PC-3 (cell line): ENCODE measurements around the gene CASQ1. TPM values are rescaled to one million over a fixed set of nuclear protein-coding genes. Genes with fewer than 3 reads are reported as not detected.

Experiments
- ATAC-seq: fragments of 200-7000 bp; cut with Tn5 transposase; 2 replicates; pipeline ENCODE4 v1.9.1; 2020; ENCODE audit warnings: mild to moderate bottlenecking, moderate library complexity
- BruUV-seq: library from RNA; stranded (reverse); fragments of 400-500 nt; replicated peaks from 2 replicates; lab custom pipeline; 2021; lab: Mats Ljungman, UMichigan
- CTCF ChIA-PET: fragments of 300-600 bp; sonication (Branson Sonifier 250); formaldehyde crosslinking; loops from one replicate; lab custom pipeline; 2022; ENCODE audit warnings: antibody characterized with exemption; lab: Charles Lee
- POLR2A ChIA-PET: fragments of 300-600 bp; sonication (Branson Sonifier 250); formaldehyde crosslinking; loops from one replicate; lab custom pipeline; 2022; ENCODE audit warnings: antibody characterized with exemption; ENCODE audit not compliant: unreplicated experiment; lab: Charles Lee
- DNase-seq: peaks from one replicate; pipeline ENCODE4 v3.0.0-alpha.2; 2015
- H2AFZ ChIP-seq: fragments of 300-600 bp; sonication (generic); 2 replicates; pipeline ENCODE4 v1.6.0; 2016; ENCODE audit warnings: antibody characterized with exemption, low read length
- H3F3A ChIP-seq: fragments of 300-600 bp; sonication (generic); one replicate; pipeline ENCODE4 v1.6.0; 2017; ENCODE audit warnings: antibody characterized with exemption, low read length, control low read depth, mild to moderate bottlenecking; ENCODE audit not compliant: unreplicated experiment
- H3K27ac ChIP-seq: fragments of 300-600 bp; sonication (generic); 2 replicates; pipeline ENCODE4 v1.5.1; 2016; ENCODE audit warnings: mild to moderate bottlenecking, low read length
- H3K27me3 ChIP-seq: fragments of 300-600 bp; sonication (generic); 2 replicates; pipeline ENCODE4 v1.6.1; 2016; ENCODE audit warnings: low read length, mixed read lengths
- H3K36me3 ChIP-seq: fragments of 300-600 bp; sonication (generic); 2 replicates; pipeline ENCODE4 v1.6.1; 2016; ENCODE audit warnings: low read depth, mixed run types, low read length, mixed read lengths
- H3K4me1 ChIP-seq: fragments of 300-600 bp; sonication (generic); 2 replicates; pipeline ENCODE4 v1.5.1; 2016; ENCODE audit warnings: low read length; ENCODE audit not compliant: insufficient read depth
- H3K4me2 ChIP-seq: fragments of 300-600 bp; sonication (generic); 2 replicates; pipeline ENCODE4 v1.6.0; 2016; ENCODE audit warnings: low read length
- H3K4me3 ChIP-seq: fragments of 300-600 bp; sonication (generic); 2 replicates; pipeline ENCODE4 v1.5.1; 2016; ENCODE audit warnings: mild to moderate bottlenecking, low read length, mixed read lengths
- H3K79me2 ChIP-seq: fragments of 300-600 bp; sonication (generic); 2 replicates; pipeline ENCODE4 v1.6.1; 2017; ENCODE audit warnings: low read length, mixed read lengths
- H3K9ac ChIP-seq: fragments of 300-600 bp; sonication (generic); 2 replicates; pipeline ENCODE4 v1.6.0; 2016; ENCODE audit warnings: mild to moderate bottlenecking, low read length
- H3K9me2 ChIP-seq: fragments of 300-600 bp; sonication (generic); replicated peaks from 2 replicates; pipeline ENCODE4 v1.6.1; 2016; ENCODE audit warnings: mixed run types, low read length, mixed read lengths
- H3K9me3 ChIP-seq: fragments of 300-600 bp; sonication (generic); 2 replicates; pipeline ENCODE4 v1.6.1; 2016; ENCODE audit warnings: low read length, mixed read lengths
- H4K20me1 ChIP-seq: fragments of 300-600 bp; sonication (generic); 2 replicates; pipeline ENCODE4 v1.6.1; 2016; ENCODE audit warnings: low read length, mixed read lengths
- EZH2 ChIP-seq: fragments of 300-600 bp; sonication (generic); IDR thresholded peaks from one replicate; pipeline ENCODE4 v1.6.1; 2017; ENCODE audit warnings: antibody characterized with exemption, mild to moderate bottlenecking, low read length; ENCODE audit not compliant: unreplicated experiment
- EZH2phosphoT487 ChIP-seq: fragments of 300-600 bp; sonication (generic); IDR thresholded peaks from 2 replicates; pipeline ENCODE4 v1.6.1; 2018; ENCODE audit warnings: mild to moderate bottlenecking, antibody characterized with exemption, low read length, borderline replicate concordance
- intact Hi-C: fragments of 100-400 bp; cut with micrococcal nuclease; formaldehyde crosslinking; loops from 2 replicates; pipeline ENCODE4 v1.9.0; 2023
- total RNA-seq: library from RNA; depleted of rRNA; stranded (reverse); fragments of >200 nt; gene quantifications from 2 replicates; pipeline ENCODE4 v1.2.3, GENCODE V29; 2014
- TF ChIP-seq, protein P1 (sequence below): fragments of 300-600 bp; sonication (generic); conservative IDR thresholded peaks from 2 replicates; pipeline ENCODE4 v1.5.1; 2017; ENCODE audit warnings: antibody characterized with exemption, low read depth, mild to moderate bottlenecking, low read length

CASQ1 gene
- total RNA-seq, 1 experiment from 2014 or later, result not detected

DNA sequence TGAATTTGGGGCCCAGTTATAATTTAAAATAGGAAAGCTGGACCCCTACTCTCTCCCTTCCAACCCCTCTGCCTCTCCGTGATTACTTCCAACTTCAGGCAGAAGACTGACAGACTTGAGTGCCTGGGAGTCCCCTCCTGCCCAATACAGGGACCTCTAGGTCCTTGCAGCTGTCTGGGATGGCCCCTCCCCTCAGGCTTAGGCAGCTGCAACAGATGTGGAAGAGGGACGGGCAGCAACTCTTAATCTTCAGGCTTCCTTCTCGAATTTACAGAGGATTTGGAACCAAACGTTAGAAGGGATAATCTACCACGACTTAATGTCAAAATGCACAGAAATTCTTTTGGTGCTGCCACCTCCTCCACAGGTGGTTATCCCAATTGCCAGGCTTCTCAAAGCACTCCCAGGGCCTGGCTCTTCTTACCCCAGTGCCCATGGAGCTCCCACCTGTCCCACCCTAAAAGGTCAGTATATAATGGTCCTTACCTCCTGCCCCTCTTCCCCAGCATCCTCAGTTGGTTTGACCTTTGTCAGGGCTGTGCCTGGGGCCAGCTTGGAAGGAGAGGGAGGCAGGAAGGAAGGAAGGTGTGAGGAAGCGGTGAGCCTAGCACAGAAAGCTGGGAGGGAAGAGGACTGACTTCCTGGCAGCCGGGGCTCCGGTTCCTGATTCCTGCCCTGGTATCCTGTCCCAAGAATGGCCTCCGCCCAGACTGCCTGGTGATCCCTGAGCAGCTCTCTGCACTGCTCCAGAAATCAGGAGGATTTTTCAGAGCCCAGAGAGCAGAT lies 17.6 kb downstream of the CASQ1 start:
- ATAC-seq (no peak), DNase-seq (no peak)
- Histone ChIP-seq H3K27me3 (no peaks in the 10 kb centered on the region), H3K4me1 (peaks cover 23% of the 10 kb centered on the region), H2AFZ (no peak overlapping the region), H3K36me3 (peaks cover 36% of the 10 kb centered on the region), H3K4me3 (no peak overlapping the region), H3K9me2 (no peaks in the 10 kb centered on the region), H3K9me3 (no peaks in the 10 kb centered on the region), H4K20me1 (peaks cover 27% of the 10 kb centered on the region; the same call in 1 of the 2 replicates), H3K79me2 (peaks cover 57% of the 10 kb centered on the region), H3K9ac (no peak overlapping the region), H3F3A (no peaks in the 10 kb centered on the region), H3K27ac (no peak overlapping the region), H3K4me2 (no peak overlapping the region)
- ChIA-PET CTCF (interaction anchor here (2.1 kb wide), 1 partner anchor 15 kb away, joined by 5 read pairs; no protein-coding TSS in a partner anchor), POLR2A (no interaction called here)
- intact Hi-C loops, result no loop called here
- no TSS peak for BruUV-seq
- TF ChIP-seq, protein P1, sequence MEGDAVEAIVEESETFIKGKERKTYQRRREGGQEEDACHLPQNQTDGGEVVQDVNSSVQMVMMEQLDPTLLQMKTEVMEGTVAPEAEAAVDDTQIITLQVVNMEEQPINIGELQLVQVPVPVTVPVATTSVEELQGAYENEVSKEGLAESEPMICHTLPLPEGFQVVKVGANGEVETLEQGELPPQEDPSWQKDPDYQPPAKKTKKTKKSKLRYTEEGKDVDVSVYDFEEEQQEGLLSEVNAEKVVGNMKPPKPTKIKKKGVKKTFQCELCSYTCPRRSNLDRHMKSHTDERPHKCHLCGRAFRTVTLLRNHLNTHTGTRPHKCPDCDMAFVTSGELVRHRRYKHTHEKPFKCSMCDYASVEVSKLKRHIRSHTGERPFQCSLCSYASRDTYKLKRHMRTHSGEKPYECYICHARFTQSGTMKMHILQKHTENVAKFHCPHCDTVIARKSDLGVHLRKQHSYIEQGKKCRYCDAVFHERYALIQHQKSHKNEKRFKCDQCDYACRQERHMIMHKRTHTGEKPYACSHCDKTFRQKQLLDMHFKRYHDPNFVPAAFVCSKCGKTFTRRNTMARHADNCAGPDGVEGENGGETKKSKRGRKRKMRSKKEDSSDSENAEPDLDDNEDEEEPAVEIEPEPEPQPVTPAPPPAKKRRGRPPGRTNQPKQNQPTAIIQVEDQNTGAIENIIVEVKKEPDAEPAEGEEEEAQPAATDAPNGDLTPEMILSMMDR, result no peak
- no peak for TF ChIP-seq EZH2phosphoT487
- no peak for TF ChIP-seq EZH2

DNA sequence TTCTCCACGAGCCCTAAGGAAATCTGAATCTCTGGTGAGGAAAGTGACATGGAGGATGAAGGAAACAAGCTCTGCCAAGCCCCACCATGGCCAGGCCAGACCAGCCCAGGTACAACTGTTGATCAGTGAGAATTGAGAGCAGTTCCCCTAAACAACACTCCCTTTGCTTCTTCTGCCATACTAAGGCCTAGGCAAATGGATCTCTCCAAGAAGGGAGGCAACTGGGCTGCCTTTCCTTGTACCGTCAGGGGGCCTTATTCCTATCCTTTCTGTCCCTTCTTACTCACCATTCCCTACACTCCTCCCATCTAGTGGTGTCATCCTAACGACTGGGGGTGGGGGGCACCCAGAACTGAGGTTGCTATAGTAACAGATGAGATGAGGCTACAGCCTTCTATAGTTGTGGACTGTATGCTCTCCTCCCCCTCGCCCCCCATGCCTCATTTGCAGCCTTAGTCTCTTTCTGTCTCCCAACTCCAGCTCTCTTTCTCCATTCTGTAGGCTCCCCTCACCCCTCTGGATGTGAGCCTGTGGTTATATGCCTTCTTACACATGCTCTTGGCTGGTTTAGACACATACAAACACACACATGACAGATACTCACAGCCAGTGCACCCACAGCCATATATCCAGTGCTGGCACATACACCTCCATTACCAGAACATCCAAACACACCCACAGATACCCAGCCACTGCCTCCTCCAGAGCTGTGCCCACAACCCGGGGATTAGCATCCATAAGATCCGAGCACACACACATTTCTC lies 18.4 kb downstream of the CASQ1 start:
- H3K27me3 ChIP-seq, result no peaks in the 10 kb centered on the region
- H3K9me2 ChIP-seq, result no peaks in the 10 kb centered on the region
- H3K4me3 ChIP-seq, result no peak overlapping the region
- CTCF ChIA-PET, result interaction anchor here (2.1 kb wide), 1 partner anchor 15 kb away, joined by 5 read pairs; no protein-coding TSS in a partner anchor
- peaks cover 57% of the 10 kb centered on the region for H3K79me2 ChIP-seq
- H3F3A ChIP-seq, result no peaks in the 10 kb centered on the region
- DNase-seq (no peak), ATAC-seq (no peak)
- TF ChIP-seq, protein P1, result no peak
- TF ChIP-seq EZH2 (no peak), EZH2phosphoT487 (no peak)
- intact Hi-C loops, result no loop called here
- H3K36me3 ChIP-seq, result peaks cover 40% of the 10 kb centered on the region
- POLR2A ChIA-PET, result no interaction called here
- BruUV-seq, result no TSS peak
- no peak overlapping the region for H2AFZ ChIP-seq
- no peak overlapping the region for H3K27ac ChIP-seq
- H3K4me1 ChIP-seq, result peaks cover 23% of the 10 kb centered on the region
- no peak overlapping the region for H3K9ac ChIP-seq
- H3K9me3 ChIP-seq, result no peaks in the 10 kb centered on the region
- peaks cover 27% of the 10 kb centered on the region; the same call in 1 of the 2 replicates for H4K20me1 ChIP-seq
- H3K4me2 ChIP-seq, result no peak overlapping the region
